Renal cortical epithelial cell (primary cell): ENCODE measurements around the gene KRTAP12-4. TPM values are rescaled to one million over a fixed set of nuclear protein-coding genes. Genes with fewer than 3 reads are reported as not detected.
A peak's percentile ranks its signal among the peaks of the same experiment; 100 is the strongest.
"Not testable (repeated sequence)": the region's sequence is repeated elsewhere in the genome, so short reads cannot be mapped to it uniquely, and the experiment has no call there.

Experiments used
- DNase-seq: peaks from one replicate; pipeline ENCODE4 v3.0.0-alpha.2; 2011; ENCODE audit warnings: low read depth
- total RNA-seq: library from RNA; depleted of rRNA; stranded (reverse); fragments of >200 nt; gene quantifications from 2 replicates; pipeline ENCODE4 v1.2.3, GENCODE V29; 2014

KRTAP12-4 gene
- total RNA-seq, 1 donor from 2014 or later = not detected

GRCh38 chr21:44632067-44632466 is 22.4 kb downstream of the KRTAP12-4 start:
- DNase-seq = no peak

DNA sequence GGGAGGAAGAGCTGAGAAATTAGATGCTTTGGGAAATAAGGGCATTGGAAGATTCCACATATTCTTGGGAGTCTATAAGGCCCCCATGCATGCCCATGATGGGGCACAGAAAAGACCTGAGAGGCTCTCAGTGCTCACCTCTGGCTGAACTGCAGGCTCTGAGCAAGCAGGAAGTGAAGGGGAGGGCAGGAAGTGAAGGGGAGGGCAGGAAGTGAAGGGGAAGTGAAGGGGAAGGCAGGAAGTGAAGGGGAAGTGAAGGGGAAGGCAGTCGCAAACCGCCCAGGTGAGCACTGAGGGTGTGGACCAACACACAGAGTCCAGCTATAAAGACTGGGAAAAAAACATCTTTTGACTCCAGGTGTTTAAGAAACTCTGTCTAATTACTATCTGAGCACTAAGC is 24.0 kb downstream of the KRTAP12-4 start:
- DNase-seq = no peak

DNA sequence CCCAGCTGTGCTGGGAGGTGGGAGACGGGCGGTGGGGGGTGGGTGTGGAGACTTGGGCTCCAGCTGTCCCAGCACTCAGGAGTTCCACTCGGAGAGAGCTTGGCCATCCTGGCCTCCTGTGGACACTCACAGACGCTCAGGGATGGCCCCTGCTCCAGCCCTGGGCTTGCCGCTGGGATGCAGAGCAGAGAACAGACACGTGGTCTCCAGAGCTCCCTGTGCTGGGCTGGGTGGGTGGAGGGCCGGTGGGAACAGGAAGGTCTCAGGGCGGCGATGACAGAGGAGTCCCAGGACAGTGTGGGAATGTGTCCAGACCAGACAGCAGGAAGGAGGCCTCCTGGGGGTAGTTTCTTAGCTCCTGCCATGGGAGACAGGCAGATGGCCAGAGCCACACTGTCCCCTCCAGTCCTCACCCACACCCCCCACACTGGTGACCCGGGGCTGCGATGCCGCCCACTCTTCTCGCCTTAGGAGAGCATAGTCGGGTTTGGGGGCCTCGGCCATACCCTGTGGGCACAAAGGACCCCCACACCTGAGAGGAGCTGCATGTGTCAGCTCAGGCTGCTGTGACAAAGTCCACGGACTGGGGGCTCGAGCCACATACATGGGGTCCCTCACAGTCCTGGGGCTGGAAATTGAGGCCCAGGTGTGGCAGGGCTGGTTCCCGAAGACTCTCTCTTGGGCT is 25.6 kb downstream of the KRTAP12-4 start:
- no peak for DNase-seq

DNA sequence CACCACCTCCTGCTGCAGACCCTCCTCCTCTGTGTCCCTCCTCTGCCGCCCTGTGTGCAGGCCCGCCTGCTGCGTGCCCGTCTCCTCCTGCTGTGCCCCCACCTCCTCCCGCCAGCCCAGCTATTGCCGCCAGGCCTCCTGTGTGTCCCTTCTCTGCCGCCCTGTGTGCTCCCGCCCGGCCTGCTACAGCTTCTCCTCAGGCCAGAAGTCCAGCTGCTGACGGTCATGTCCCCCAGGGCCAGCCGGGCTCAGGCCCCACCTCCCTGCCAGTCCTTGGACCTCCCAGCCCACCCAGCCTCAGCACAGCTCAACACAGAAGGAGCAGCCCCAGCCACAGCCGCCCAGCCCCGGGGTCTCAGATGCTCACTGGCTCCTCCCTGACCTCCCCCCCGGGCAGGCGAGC is 26.6 kb downstream of the KRTAP12-4 start:
- DNase-seq = not testable (repeated sequence)

DNA sequence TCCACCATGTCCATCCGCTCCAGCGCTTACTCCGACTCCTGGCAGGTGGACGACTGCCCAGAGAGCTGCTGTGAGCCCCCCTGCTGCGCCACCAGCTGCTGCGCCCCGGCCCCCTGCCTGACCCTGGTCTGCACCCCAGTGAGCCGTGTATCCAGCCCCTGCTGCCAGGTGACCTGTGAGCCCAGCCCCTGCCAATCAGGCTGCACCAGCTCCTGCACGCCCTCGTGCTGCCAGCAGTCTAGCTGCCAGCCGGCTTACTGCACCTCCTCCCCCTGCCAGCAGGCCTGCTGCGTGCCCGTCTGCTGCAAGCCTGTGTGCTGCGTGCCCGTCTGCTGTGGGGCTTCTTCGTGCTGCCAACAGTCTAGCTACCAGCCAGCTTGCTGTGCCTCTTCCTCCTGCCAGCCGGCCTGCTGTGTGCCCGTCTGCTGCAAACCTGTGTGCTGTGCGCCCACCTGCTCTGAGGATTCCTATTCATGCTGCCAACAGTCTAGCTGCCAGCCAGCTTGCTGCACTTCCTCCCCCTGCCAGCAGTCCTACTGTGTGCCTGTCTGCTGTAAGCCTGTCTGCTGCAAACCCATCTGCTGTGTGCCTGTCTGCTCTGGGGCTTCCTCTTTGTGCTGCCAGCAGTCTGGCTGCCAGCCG is 27.2 kb downstream of the KRTAP12-4 start:
- DNase-seq = not testable (repeated sequence)

GRCh38 chr21:44626673-44627143 is 27.8 kb downstream of the KRTAP12-4 start, which contains the start of gene KRTAP10-9:
Gene KRTAP10-9 (plus strand): TSS chr21:44627093. CDS start chr21:44627172, 79 bp downstream.
- no peak for DNase-seq

DNA sequence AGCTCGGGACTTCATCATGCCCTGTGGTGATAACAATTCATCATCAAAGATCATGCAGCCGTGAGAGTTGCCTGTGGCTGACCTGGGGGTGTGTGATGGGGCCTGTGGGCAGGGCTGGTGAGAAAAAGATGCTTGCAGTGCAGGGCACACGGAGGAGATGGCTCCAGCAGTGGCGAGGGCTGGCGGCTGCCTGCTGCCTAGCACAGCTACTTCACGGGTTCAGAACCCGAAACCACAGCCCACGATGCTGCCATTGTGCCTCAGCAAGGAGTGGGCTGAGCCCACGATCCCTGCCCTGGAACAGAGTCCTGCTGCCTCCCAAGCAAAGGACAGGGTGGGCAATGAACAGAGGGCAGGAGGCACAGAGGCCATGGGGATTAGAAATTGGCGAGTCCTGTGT is 28.2 kb downstream of the KRTAP12-4 start:
- no peak for DNase-seq

DNA sequence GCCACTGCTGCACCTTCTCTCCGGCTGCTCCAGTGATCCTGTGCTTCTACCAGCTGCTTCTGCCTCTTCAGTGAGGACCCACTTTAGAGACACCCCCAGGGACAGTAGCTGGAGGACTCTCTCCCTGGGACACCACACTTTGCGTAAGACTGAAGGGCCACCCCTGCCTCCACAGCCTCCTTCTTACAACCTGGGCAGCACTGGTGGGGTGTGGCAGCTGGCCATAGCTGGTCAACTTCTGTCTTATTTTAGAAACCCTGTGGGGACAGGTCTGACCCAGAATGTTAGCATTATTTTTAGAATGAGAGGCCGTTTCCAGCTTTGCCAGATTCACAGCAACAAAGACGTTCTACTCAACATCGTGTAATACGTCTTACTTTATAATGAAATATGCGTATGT is 28.7 kb downstream of the KRTAP12-4 start:
- no peak for DNase-seq

- peak; percentile 0 for DNase-seq
These were observed 30.9 kb downstream of the KRTAP12-4 start for GRCh38 chr21:44623575-44623974.

DNA sequence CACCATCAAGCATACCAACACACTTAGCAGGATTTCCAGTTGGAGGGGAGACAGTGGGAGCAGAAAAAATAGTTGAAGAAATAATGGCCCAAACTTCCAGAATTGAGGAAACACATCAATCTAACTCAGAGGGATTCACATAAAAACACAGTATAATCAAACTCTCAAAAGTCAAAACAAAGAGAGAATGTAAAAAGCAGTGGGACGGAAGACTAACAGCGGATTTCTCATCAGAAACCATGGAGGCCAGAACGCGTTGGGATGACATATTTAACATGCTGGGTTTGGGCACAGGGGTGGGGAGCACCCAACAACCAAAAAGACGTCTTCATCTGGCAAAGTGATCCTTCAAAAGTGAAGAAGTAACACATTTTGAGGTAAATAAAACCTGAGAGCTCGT is 34.6 kb downstream of the KRTAP12-4 start:
- DNase-seq = no peak

DNA sequence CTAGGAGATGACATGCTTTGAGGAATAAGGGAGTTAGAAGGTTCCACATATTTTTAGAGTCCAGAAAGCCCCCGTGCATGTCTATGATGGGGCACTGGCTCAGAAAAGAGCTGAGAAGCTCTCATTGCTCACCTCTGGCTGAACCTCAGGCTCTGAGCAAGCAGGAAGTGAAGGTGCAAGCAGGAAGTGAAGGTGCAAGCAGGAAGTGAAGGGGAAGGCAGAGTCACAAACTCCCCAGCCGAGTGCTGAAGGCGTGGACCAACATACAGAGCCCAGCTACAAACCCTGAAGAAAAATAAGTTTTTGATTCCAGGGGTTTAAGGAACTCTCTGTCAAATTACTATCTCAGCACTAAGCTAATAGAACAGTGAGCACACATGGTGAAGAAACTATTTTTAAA is 35.5 kb downstream of the KRTAP12-4 start:
- no peak for DNase-seq

- no peak for DNase-seq
These were observed 36.0 kb downstream of the KRTAP12-4 start for GRCh38 chr21:44618504-44618903.

- no peak for DNase-seq
These were observed 37.4 kb downstream of the KRTAP12-4 start for GRCh38 chr21:44617071-44617501.

DNA sequence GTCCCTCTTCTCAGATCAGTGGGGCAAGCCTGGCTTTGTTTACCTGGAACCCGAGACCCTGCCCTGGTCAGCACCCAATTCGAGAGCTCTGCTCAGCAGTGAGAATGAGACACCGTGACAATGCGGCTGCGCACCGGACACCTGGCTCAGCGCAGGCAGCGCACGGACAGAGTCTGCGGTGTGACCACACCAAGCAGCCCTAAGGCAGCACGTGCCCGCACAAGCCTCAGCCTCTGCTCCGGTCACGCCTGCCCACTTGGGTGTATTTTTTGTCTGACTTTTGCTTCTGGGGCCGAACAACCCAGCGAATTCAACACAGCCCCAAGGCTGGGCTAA is 37.9 kb downstream of the KRTAP12-4 start:
- DNase-seq = no peak

- DNase-seq = no peak
These were observed 38.4 kb downstream of the KRTAP12-4 start for GRCh38 chr21:44615911-44616590.

DNA sequence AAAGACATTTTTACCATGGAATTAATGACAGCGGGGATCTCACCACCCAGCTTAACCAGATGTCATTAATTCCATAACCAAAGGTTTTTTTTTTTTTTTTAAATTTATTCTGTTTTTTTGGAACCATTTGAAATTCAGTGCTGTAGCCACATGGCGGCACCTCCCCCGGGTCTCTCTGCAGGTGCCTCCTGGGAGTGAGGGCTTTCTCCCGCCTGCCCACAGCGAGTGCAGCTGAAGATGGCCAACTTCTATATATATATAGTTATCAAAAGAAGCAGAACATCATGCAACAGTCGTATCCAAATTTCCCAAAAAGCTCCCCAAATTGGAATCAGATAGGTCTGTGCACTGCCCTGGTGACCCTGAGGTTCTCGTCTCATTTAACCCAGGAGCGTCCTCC is 39.0 kb downstream of the KRTAP12-4 start:
- DNase-seq = no peak

DNA sequence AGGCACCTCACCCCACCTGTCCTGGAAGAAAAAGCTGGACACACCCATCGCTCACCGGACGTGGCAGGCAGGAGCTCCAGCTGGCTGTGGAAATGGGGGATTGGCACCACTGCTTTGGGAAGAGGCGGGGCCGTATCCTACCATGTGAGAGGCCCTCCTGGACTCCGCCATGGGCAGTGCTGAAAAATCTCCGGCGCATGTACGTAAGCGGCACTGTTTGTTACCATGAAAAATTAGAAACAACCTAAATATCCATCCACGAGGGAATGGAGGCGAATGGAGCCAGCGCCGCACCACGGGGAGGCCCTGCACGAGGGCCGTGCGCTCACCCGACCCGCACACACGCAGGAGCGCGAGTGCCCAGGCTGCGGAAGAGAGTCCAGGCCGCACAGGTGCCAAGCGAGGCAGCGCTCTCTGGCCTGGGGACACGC is 39.5 kb downstream of the KRTAP12-4 start:
- DNase-seq = no peak

DNA sequence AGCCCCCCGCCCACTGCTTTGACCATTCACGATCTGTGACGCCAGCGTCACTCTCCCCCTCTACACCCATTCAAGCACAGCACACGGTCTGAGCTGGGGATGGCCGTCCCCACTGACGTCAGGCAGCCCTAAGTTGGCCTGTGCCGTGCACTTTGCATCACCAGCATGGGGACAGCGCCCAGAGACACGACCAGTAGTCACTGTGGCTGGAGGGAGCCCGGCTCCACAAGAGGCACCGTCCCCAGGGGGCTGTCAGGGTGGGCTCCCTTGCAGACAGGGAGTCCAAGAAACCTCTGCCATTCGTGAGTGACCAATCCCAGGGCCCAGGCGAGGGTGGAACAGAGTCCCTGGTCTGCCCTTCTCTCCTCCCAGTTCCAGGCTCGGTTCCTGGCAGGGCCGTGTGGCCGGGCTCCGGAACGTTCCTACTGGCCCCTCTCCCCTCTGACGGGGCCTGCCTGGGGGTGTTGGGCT is 40.3 kb downstream of the KRTAP12-4 start:
- DNase-seq = no peak

DNA sequence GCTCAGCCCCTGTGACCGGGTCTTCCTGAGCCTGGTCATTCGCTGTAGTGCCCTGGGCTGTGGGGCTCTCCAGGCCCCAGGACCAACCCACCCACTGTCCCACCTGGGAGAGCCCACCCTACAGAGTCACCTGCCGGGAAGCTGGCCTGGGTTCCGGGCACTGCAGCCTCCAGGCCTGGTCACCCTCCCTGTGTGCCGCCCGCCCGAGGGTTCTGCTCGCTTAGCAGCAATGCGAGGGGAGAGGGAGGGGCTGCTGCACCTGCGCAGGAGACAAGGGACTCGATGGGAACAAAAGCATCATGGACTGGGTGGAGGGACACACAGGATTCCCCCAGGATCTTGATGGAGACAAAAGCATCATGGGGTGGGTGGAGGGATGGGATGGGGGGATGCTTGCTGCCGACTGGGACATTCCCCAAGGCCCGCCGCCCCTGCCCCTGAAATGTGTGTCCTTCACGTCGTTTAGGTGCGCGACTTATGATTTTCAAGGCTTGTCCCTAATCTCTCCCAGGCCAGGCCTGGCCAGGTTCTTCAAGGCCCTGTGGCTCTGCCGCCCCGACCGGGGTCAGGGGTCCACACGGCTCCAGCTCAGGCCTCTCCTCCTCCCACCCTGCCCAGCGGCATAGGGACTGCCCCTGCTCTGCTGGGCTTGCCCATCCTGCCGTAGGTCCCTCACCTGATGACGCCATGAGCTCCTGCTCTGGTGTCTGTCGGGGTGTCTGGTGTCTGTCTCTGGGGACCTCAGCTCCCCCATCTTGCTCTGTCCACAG is 40.9 kb downstream of the KRTAP12-4 start:
- no peak for DNase-seq

GRCh38 chr21:44612669-44613229 is 41.7 kb downstream of the KRTAP12-4 start:
- DNase-seq = no peak

DNA sequence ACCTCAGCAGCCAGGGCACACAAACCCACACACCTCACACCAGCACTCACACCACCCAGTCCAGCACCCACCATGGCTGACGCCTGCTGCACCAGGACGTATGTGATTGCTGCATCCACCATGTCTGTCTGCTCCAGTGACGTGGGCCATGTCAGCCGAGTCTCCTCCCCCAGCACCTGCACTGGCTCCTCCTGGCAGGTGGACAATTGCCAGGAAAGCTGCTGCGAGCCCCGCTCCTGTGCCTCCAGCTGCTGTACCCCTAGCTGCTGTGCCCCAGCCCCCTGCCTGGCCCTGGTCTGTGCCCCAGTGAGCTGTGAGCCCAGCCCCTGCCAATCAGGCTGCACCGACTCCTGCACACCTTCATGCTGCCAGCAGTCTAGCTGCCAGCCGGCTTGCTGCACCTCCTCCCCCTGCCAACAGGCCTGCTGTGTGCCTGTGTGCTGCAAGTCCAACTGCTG is 42.4 kb downstream of the KRTAP12-4 start, which contains the start of gene KRTAP10-8:
Gene KRTAP10-8, plus strand, starts transcription at position 51 of the 458 bp plus-strand sequence. Its CDS starts 22 bp downstream, at position 73.
- DNase-seq = no peak
